Fibroblast of lung (primary cell): ENCODE measurements around the gene SYPL1. TPM values are rescaled to one million over a fixed set of nuclear protein-coding genes. Genes with fewer than 3 reads are reported as not detected.

ENCODE experiments used
- DNase-seq, 2 donors: peaks; one replicate each; pipeline versions ENCODE4 v3.0.0 to v3.0.0-alpha.2; 2010; ENCODE audit warnings: low read depth in 2 of 2
- H2AFZ ChIP-seq: 2 replicates; pipeline ENCODE4 v1.5.1; 2012; ENCODE audit warnings: low read length, control low read depth, inconsistent platforms
- H3K27ac ChIP-seq: 2 replicates; pipeline ENCODE4 v1.5.1; 2011; ENCODE audit warnings: low read length, control low read depth; ENCODE audit not compliant: insufficient read depth
- H3K27me3 ChIP-seq: 2 replicates; pipeline ENCODE4 v1.5.1; 2011; ENCODE audit warnings: mild to moderate bottlenecking, low read length; ENCODE audit not compliant: control insufficient read depth, insufficient read depth
- H3K36me3 ChIP-seq: 2 replicates; pipeline ENCODE4 v1.5.1; 2011; ENCODE audit warnings: low read length; ENCODE audit not compliant: control insufficient read depth, insufficient read depth
- H3K4me1 ChIP-seq: 2 replicates; pipeline ENCODE4 v1.5.1; 2011; ENCODE audit warnings: low read length; ENCODE audit not compliant: control insufficient read depth, insufficient read depth; ENCODE audit errors: extremely low read depth
- H3K4me2 ChIP-seq: 2 replicates; pipeline ENCODE4 v1.5.1; 2011; ENCODE audit warnings: low read length, control low read depth; ENCODE audit not compliant: insufficient read depth; ENCODE audit errors: extremely low read depth
- H3K4me3 ChIP-seq, 4 experiments: fragments of 200-600 bp in 1 of 4; sonication (generic) in 1 of 4; replicated peaks in 1 of 4; 2 replicates each; pipeline ENCODE4 v1.5.1; 2011 to 2016; ENCODE audit warnings: low read length in 4 of 4, low read depth in 3 of 4, mild to moderate bottlenecking in 3 of 4, control low read depth in 2 of 4, inconsistent platforms in 1 of 4, mixed read lengths in 1 of 4; ENCODE audit not compliant: insufficient read depth in 1 of 4; ENCODE audit errors: control extremely low read depth in 1 of 4
- H3K79me2 ChIP-seq: 2 replicates; pipeline ENCODE4 v1.5.1; 2012; ENCODE audit warnings: mild to moderate bottlenecking, low read length, inconsistent platforms; ENCODE audit not compliant: control insufficient read depth, insufficient read depth
- H3K9ac ChIP-seq: 2 replicates; pipeline ENCODE4 v1.5.1; 2011; ENCODE audit warnings: mild to moderate bottlenecking, low read length, control low read depth; ENCODE audit not compliant: insufficient read depth
- H3K9me3 ChIP-seq: 2 replicates; pipeline ENCODE4 v1.5.1; 2012; ENCODE audit warnings: low read depth, low read length; ENCODE audit not compliant: control insufficient read depth, insufficient read depth
- H4K20me1 ChIP-seq: 2 replicates; pipeline ENCODE4 v1.5.1; 2011; ENCODE audit warnings: low read length; ENCODE audit not compliant: control insufficient read depth, insufficient read depth; ENCODE audit errors: extremely low read depth
- EZH2 ChIP-seq: IDR thresholded peaks from 2 replicates; pipeline ENCODE4 v1.5.1; 2012; ENCODE audit warnings: low read length, control low read depth, mild to moderate bottlenecking; ENCODE audit errors: missing control alignments
- polyA plus RNA-seq, 2 donors: library from polyadenylated mRNA; depleted of rRNA in 1 of 2; stranded (reverse) in 1 of 2; unstranded in 1 of 2; fragments of >200 nt; gene quantifications; 2 replicates each; pipeline ENCODE4 v1.2.1, GENCODE V29; 2011 to 2012; ENCODE audit warnings: missing spikeins in 1 of 2
- total RNA-seq: library from RNA; depleted of rRNA; stranded (reverse); fragments of >200 nt; gene quantifications from 2 replicates; pipeline ENCODE4 v1.2.1, GENCODE V29; 2014
- TF ChIP-seq, protein P1 (sequence below), 2 donors: IDR thresholded peaks in 1 of 2; conservative IDR thresholded peaks in 1 of 2; 1 replicate in 1 of 2; 2 replicates in 1 of 2; pipeline ENCODE4 v1.5.1; 2011 to 2012; ENCODE audit warnings: low read length in 2 of 2, control low read depth in 1 of 2, inconsistent platforms in 1 of 2, low read depth in 1 of 2, mild to moderate bottlenecking in 1 of 2

SYPL1 gene
- total and polyA plus RNA-seq, 2 donors (not counting 1 experiment from before 2014, with no cell fraction given), result 71.0 to 132 TPM

DNA sequence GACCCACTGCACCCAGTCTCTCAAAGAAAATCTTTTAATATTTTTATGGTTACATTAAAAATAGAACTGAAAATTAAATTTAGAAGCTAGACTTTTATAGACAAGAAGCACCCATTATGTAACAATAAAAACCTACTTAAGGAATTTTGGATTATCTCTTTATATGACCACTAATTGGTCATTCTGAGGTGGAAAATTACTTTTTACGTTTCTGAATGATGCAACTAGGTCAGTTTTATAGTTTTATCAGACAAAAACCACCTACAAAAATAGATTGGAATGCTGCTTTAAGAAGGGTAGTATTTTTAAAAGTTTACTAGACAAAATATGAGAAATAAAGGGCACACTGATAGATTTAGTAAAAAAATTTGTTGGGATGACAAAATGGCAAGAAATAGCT lies 16.5 kb downstream of the SYPL1 start:
- no peak overlapping the region for H3K27ac ChIP-seq
- no peak for DNase-seq

DNA sequence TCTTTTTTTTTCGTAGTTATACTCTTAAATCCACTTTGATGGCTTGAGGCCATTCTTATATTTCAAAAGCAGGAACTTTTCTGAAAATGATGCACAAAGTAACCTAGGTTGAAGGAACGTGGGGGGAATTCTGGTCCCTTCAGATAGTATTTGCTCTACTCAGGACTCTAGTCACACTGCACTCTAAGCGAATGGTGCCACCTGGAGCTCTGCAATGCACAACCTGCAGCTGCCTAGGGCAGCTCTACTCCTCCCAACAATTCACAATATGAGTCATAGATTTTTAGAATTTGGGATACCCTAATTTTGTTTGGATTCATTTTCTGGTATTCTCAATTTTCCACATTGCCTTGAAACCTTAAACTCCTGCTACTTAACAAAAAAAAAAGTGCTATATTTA lies 17.3 kb downstream of the SYPL1 start:
- no peak overlapping the region for H3K4me3 ChIP-seq
- peaks cover 7% of the 10 kb centered on the region for H3K79me2 ChIP-seq
- no peaks in the 10 kb centered on the region for H3K27me3 ChIP-seq
- H3K4me1 ChIP-seq, result no peaks in the 10 kb centered on the region
- H2AFZ ChIP-seq, result no peak overlapping the region
- H3K36me3 ChIP-seq, result peaks cover 8% of the 10 kb centered on the region
- no peaks in the 10 kb centered on the region for H3K9me3 ChIP-seq
- TF ChIP-seq EZH2, result no peak
- TF ChIP-seq, protein P1, sequence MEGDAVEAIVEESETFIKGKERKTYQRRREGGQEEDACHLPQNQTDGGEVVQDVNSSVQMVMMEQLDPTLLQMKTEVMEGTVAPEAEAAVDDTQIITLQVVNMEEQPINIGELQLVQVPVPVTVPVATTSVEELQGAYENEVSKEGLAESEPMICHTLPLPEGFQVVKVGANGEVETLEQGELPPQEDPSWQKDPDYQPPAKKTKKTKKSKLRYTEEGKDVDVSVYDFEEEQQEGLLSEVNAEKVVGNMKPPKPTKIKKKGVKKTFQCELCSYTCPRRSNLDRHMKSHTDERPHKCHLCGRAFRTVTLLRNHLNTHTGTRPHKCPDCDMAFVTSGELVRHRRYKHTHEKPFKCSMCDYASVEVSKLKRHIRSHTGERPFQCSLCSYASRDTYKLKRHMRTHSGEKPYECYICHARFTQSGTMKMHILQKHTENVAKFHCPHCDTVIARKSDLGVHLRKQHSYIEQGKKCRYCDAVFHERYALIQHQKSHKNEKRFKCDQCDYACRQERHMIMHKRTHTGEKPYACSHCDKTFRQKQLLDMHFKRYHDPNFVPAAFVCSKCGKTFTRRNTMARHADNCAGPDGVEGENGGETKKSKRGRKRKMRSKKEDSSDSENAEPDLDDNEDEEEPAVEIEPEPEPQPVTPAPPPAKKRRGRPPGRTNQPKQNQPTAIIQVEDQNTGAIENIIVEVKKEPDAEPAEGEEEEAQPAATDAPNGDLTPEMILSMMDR (conservative IDR thresholded peaks at IDR 0.05 in 1 of 2, IDR thresholded peaks at IDR 0.05 in 1 of 2; ENCODE audit: low read depth in 1 of 2, low read length in 2 of 2), result no peak
- H4K20me1 ChIP-seq, result no peaks in the 10 kb centered on the region
- no peak overlapping the region for H3K9ac ChIP-seq
- no peak overlapping the region for H3K4me2 ChIP-seq
- no peak overlapping the region for H3K27ac ChIP-seq
- DNase-seq, result no peak

More for the DNA sequence above, 16.5 kb downstream of the SYPL1 start:
- no peak for TF ChIP-seq EZH2
- TF ChIP-seq, protein P1 (conservative IDR thresholded peaks at IDR 0.05 in 1 of 2, IDR thresholded peaks at IDR 0.05 in 1 of 2; ENCODE audit: low read depth in 1 of 2, low read length in 2 of 2), result no peak
- Histone ChIP-seq H3K4me2 (no peak overlapping the region), H4K20me1 (peaks cover 3% of the 10 kb centered on the region), H3K36me3 (peaks cover 8% of the 10 kb centered on the region), H3K79me2 (peaks cover 13% of the 10 kb centered on the region), H3K27me3 (no peaks in the 10 kb centered on the region), H2AFZ (no peak overlapping the region), H3K4me3 (no peak overlapping the region), H3K9ac (no peak overlapping the region), H3K9me3 (no peaks in the 10 kb centered on the region), H3K4me1 (no peaks in the 10 kb centered on the region)

DNA sequence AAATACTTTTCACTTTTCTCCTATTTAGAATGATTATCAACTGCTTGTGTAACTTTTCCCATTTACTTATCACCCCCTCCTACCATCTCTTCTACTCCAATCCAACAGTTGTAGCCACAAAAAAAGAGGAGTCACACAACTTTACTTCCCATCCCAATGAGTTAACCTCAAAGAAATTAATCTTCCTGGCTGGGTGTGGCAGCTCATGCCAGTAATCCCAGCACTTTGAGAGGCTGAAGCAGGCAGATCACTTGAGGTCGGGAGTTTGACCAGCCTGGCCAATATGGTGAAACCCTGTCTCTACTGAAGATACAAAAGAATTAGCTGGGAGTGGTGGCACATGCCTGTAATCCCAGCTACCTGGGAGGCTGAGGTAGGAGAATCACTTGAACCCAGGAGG lies 19.9 kb downstream of the SYPL1 start:
- peak in 1 of 2 donors; percentile 14 for DNase-seq
- Histone ChIP-seq H2AFZ (no peak overlapping the region), H3K4me1 (no peaks in the 10 kb centered on the region), H3K79me2 (no peaks in the 10 kb centered on the region), H3K27me3 (no peaks in the 10 kb centered on the region), H3K27ac (no peak overlapping the region), H3K36me3 (peaks cover 5% of the 10 kb centered on the region), H3K9ac (no peak overlapping the region), H3K4me3 (no peak overlapping the region), H3K9me3 (no peaks in the 10 kb centered on the region), H3K4me2 (no peak overlapping the region), H4K20me1 (no peaks in the 10 kb centered on the region)
- no peak for TF ChIP-seq EZH2
- TF ChIP-seq, protein P1 (conservative IDR thresholded peaks at IDR 0.05 in 1 of 2, IDR thresholded peaks at IDR 0.05 in 1 of 2; ENCODE audit: low read depth in 1 of 2, low read length in 2 of 2), result no peak
